Occipital lobe (tissue), 2 donors: ENCODE measurements around the gene RAB44. TPM values are rescaled to one million over a fixed set of nuclear protein-coding genes. Genes with fewer than 3 reads are reported as not detected.
"Not testable (repeated sequence)": the region's sequence is repeated elsewhere in the genome, so short reads cannot be mapped to it uniquely, and the experiment has no call there.

Experiments used
- DNase-seq: peaks from one replicate; lab custom pipeline; 2025; lab: John Stamatoyannopoulos, UW
- total RNA-seq: library from RNA; depleted of rRNA; stranded (reverse); fragments of >200 nt; gene quantifications from one replicate; pipeline ENCODE4 v1.2.3, GENCODE V29; 2014

Gene RAB44
- total RNA-seq, 1 donor from 2014 or later, result not detected

- DNase-seq, result no peak
Observed at GRCh38 chr6:36706339-36706738, 8.7 kb downstream of the RAB44 start.

GRCh38 chr6:36712816-36713215 lies 15.2 kb downstream of the RAB44 start:
- no peak for DNase-seq

- DNase-seq, result no peak
Observed at GRCh38 chr6:36713846-36714245, 16.2 kb downstream of the RAB44 start.

- no peak for DNase-seq
Observed at GRCh38 chr6:36714511-36714910, 16.9 kb downstream of the RAB44 start.

GRCh38 chr6:36715469-36715868 lies 17.8 kb downstream of the RAB44 start:
- no peak for DNase-seq

- DNase-seq, result no peak
Observed at GRCh38 chr6:36716476-36717093, 19.0 kb downstream of the RAB44 start.

GRCh38 chr6:36717231-36717825 lies 19.7 kb downstream of the RAB44 start:
- no peak for DNase-seq

GRCh38 chr6:36717871-36718540 lies 20.4 kb downstream of the RAB44 start:
- no peak for DNase-seq

- DNase-seq, result no peak
Observed at GRCh38 chr6:36718560-36718959, 20.9 kb downstream of the RAB44 start.

GRCh38 chr6:36719126-36719525 lies 21.5 kb downstream of the RAB44 start:
- no peak for DNase-seq

GRCh38 chr6:36720251-36721141 lies 22.9 kb downstream of the RAB44 start:
- DNase-seq, result no peak

GRCh38 chr6:36721369-36722140 lies 23.9 kb downstream of the RAB44 start:
- DNase-seq, result no peak

GRCh38 chr6:36722365-36722764 lies 24.7 kb downstream of the RAB44 start:
- no peak for DNase-seq

GRCh38 chr6:36722879-36723278 lies 25.3 kb downstream of the RAB44 start:
- no peak for DNase-seq

- not testable (repeated sequence) for DNase-seq
Observed at GRCh38 chr6:36723992-36724391, 26.4 kb downstream of the RAB44 start.

GRCh38 chr6:36724514-36725390 lies 27.1 kb downstream of the RAB44 start:
- DNase-seq, result peak; percentile 11

- DNase-seq, result no peak
Observed at GRCh38 chr6:36725581-36725980, 28.0 kb downstream of the RAB44 start.

GRCh38 chr6:36727505-36728021 lies 29.9 kb downstream of the RAB44 start:
- no peak for DNase-seq

GRCh38 chr6:36728289-36729160 lies 30.9 kb downstream of the RAB44 start:
- DNase-seq, result no peak
